Brain microvascular endothelial cell (primary cell): ENCODE data around the gene TP53TG5.

Source experiments
- DNase-seq: peaks from one replicate; pipeline ENCODE4 v3.0.0-alpha.2; 2020
- H3K27ac ChIP-seq: fragments of 250-450 bp; sonication (Bioruptor Pico); 2 replicates; pipeline ENCODE4 v1.5.1; 2020; ENCODE audit warnings: mild to moderate bottlenecking, moderate library complexity
- H3K27me3 ChIP-seq: fragments of 250-450 bp; sonication (Bioruptor Pico); replicated peaks from 2 replicates; pipeline ENCODE4 v1.5.1; 2020; ENCODE audit warnings: mild to moderate bottlenecking
- H3K36me3 ChIP-seq: fragments of 250-450 bp; sonication (Bioruptor Pico); replicated peaks from 2 replicates; pipeline ENCODE4 v1.5.1; 2020; ENCODE audit warnings: mild to moderate bottlenecking
- H3K4me3 ChIP-seq: 2 replicates; pipeline ENCODE4 v1.5.1; 2011; ENCODE audit warnings: low read depth, mild to moderate bottlenecking, control low read depth, low read length, moderate library complexity
- CTCF ChIP-seq: IDR thresholded peaks from 2 replicates; pipeline ENCODE4 v1.5.1; 2011; ENCODE audit warnings: low read depth, mild to moderate bottlenecking, moderate library complexity, low read length, control low read depth, inconsistent platforms; ENCODE audit errors: missing control alignments
- in situ Hi-C: cut with HindIII; loops from 2 replicates; pipeline ENCODE4 v1.10.0; 2017; ENCODE audit warnings: low sequenced_read_pairs, low pct_ligation_motif_present

The TP53TG5 gene

GRCh38 chr20:45407067-45407745 is 29.1 kb upstream of the TP53TG5 start:
- peak overlapping the region; percentile 34 for H3K27ac ChIP-seq
- no peak for TF ChIP-seq CTCF
- in situ Hi-C loops = no loop called here
- peak; percentile 43 for DNase-seq
- peak overlapping the region; percentile 61 for H3K4me3 ChIP-seq
- peaks cover 3% of the 10 kb centered on the region for H3K36me3 ChIP-seq
- no peaks in the 10 kb centered on the region for H3K27me3 ChIP-seq

GRCh38 chr20:45406260-45407066 is 28.3 kb upstream of the TP53TG5 start:
- DNase-seq = no peak
- in situ Hi-C loops = no loop called here
- TF ChIP-seq CTCF = no peak
- peak overlapping the region; percentile 61 for H3K4me3 ChIP-seq
- peak overlapping the region; percentile 34 for H3K27ac ChIP-seq
- peaks cover 3% of the 10 kb centered on the region for H3K36me3 ChIP-seq
- H3K27me3 ChIP-seq = no peaks in the 10 kb centered on the region

- no peak for TF ChIP-seq CTCF
- no peak for DNase-seq
- peaks cover 3% of the 10 kb centered on the region for H3K36me3 ChIP-seq
- H3K4me3 ChIP-seq = peak overlapping the region; percentile 61
- in situ Hi-C loops = no loop called here
- H3K27ac ChIP-seq = no peak overlapping the region
- no peaks in the 10 kb centered on the region for H3K27me3 ChIP-seq
Measured at GRCh38 chr20:45405571-45406259, 27.6 kb upstream of the TP53TG5 start.

GRCh38 chr20:45404438-45404837 is 26.3 kb upstream of the TP53TG5 start:
- in situ Hi-C loops = no loop called here
- no peak overlapping the region for H3K4me3 ChIP-seq
- H3K36me3 ChIP-seq = no peaks in the 10 kb centered on the region
- H3K27me3 ChIP-seq = no peaks in the 10 kb centered on the region
- DNase-seq = no peak
- TF ChIP-seq CTCF = no peak
- no peak overlapping the region for H3K27ac ChIP-seq

- Histone ChIP-seq H3K27ac (no peak overlapping the region), H3K36me3 (no peaks in the 10 kb centered on the region), H3K4me3 (no peak overlapping the region), H3K27me3 (no peaks in the 10 kb centered on the region)
- peak; percentile 24 for DNase-seq
- in situ Hi-C loops = no loop called here
- TF ChIP-seq CTCF = no peak
Measured at GRCh38 chr20:45402946-45403345, 24.8 kb upstream of the TP53TG5 start.
